HFFc6 (cell line): ENCODE results near the gene PRKCE. TPM values are rescaled to one million over a fixed set of nuclear protein-coding genes. Genes with fewer than 3 reads are reported as not detected.
A peak's percentile ranks its signal among the peaks of the same experiment; 100 is the strongest.

ENCODE experiments used
- DNase-seq: peaks from one replicate; pipeline ENCODE4 v3.0.0-alpha.2; 2018
- H3K27ac Mint-ChIP-seq: 2 replicates; pipeline ENCODE4 v1.8.0; 2020; ENCODE audit warnings: mild to moderate bottlenecking, mixed read lengths
- H3K27me3 Mint-ChIP-seq: 2 replicates; pipeline ENCODE4 v1.8.0; 2021; ENCODE audit warnings: mild to moderate bottlenecking, moderate library complexity, mixed read lengths; ENCODE audit not compliant: insufficient read depth
- H3K36me3 Mint-ChIP-seq: 2 replicates; pipeline ENCODE4 v1.8.0; 2021; ENCODE audit warnings: low read depth, mixed read lengths
- H3K4me1 Mint-ChIP-seq: 2 replicates; pipeline ENCODE4 v1.8.0; 2020; ENCODE audit warnings: low read depth, mixed read lengths
- H3K4me3 Mint-ChIP-seq: 2 replicates; pipeline ENCODE4 v1.8.0; 2020; ENCODE audit warnings: mild to moderate bottlenecking, moderate library complexity, mixed read lengths
- H3K9me3 Mint-ChIP-seq: 2 replicates; pipeline ENCODE4 v1.8.0; 2020; ENCODE audit warnings: mild to moderate bottlenecking, mixed read lengths
- total RNA-seq, 6 experiments: library from RNA; stranded (reverse); fragmentation: NEBNext Ultra II Directional; extraction: Animal tissue kit (Norgen Biotek cat#: 25700); gene quantifications; 2 replicates in 1 of 6; 3 replicates in 5 of 6; pipeline ENCODE4 v1.2.3, GENCODE V29; 2021
- TF ChIP-seq, protein P1 (sequence below): fragments of 200-600 bp; sonication (generic); IDR thresholded peaks from 2 replicates; pipeline ENCODE4 v1.5.0; 2021; ENCODE audit warnings: antibody characterized with exemption, mild to moderate bottlenecking

PRKCE gene
- total RNA-seq, 6 experiments from 2014 or later: 10.8 to 13.7 (median 12.0) TPM

DNA sequence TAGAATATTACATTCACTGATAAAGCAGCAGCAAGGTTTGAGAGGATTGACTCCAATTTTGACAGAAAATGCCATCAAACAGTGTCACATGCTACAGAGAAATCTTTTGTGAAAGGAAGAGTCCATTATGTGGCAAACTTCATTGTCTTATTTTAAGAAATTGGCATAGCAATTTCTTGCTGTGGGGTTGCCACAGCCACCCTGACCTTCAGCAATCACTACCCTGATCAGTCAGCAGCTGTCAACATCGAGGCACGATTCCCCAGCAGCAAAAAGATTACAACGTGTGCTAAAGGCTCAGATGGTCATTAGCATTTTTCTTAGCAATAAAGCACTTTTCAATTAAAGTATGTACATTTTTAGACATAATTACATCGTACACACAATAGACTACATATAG is 74.7 kb downstream of the PRKCE start:
- Mint-ChIP-seq H3K27ac (no peak overlapping the region), H3K4me1 (peaks cover 20% of the 10 kb centered on the region), H3K9me3 (no peaks in the 10 kb centered on the region), H3K27me3 (peaks cover 2% of the 10 kb centered on the region; the same call in 1 of the 2 replicates), H3K4me3 (no peak overlapping the region), H3K36me3 (0 out of 2 replicates have a peak, but pooled peaks cover 4% of the 10 kb centered on the region)
- TF ChIP-seq, protein P1, sequence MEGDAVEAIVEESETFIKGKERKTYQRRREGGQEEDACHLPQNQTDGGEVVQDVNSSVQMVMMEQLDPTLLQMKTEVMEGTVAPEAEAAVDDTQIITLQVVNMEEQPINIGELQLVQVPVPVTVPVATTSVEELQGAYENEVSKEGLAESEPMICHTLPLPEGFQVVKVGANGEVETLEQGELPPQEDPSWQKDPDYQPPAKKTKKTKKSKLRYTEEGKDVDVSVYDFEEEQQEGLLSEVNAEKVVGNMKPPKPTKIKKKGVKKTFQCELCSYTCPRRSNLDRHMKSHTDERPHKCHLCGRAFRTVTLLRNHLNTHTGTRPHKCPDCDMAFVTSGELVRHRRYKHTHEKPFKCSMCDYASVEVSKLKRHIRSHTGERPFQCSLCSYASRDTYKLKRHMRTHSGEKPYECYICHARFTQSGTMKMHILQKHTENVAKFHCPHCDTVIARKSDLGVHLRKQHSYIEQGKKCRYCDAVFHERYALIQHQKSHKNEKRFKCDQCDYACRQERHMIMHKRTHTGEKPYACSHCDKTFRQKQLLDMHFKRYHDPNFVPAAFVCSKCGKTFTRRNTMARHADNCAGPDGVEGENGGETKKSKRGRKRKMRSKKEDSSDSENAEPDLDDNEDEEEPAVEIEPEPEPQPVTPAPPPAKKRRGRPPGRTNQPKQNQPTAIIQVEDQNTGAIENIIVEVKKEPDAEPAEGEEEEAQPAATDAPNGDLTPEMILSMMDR: no peak
- DNase-seq: no peak

DNA sequence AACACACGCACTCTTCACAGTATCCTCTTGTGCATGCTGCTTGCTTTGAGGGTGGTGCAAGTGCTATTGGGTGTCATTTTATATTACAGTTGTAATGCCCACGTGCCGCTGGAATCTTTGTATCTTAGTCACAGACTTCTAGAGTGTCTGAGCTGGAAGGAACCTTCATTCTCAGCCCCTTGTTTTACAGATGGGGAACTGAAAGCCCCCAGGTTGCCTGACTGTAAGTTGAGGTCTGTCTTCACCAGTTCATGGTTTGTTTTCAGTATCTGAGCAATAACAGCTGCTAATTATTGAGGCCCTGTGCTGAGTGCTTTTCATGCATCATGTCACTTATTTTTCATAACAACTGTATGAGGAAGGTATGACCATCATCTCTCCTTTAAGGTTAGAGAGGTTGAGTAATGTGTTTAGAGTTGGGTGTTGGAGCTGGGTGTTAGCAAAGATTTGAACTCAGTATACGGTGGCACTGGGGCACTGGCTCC is 77.0 kb downstream of the PRKCE start:
- 0 out of 2 replicates have a peak, but pooled peaks cover 4% of the 10 kb centered on the region for H3K36me3 Mint-ChIP-seq
- DNase-seq: no peak
- TF ChIP-seq, protein P1: no peak
- H3K27me3 Mint-ChIP-seq: peaks cover 2% of the 10 kb centered on the region; the same call in 1 of the 2 replicates
- H3K9me3 Mint-ChIP-seq: no peaks in the 10 kb centered on the region
- no peak overlapping the region for H3K27ac Mint-ChIP-seq
- peaks cover 9% of the 10 kb centered on the region for H3K4me1 Mint-ChIP-seq
- H3K4me3 Mint-ChIP-seq: no peak overlapping the region

DNA sequence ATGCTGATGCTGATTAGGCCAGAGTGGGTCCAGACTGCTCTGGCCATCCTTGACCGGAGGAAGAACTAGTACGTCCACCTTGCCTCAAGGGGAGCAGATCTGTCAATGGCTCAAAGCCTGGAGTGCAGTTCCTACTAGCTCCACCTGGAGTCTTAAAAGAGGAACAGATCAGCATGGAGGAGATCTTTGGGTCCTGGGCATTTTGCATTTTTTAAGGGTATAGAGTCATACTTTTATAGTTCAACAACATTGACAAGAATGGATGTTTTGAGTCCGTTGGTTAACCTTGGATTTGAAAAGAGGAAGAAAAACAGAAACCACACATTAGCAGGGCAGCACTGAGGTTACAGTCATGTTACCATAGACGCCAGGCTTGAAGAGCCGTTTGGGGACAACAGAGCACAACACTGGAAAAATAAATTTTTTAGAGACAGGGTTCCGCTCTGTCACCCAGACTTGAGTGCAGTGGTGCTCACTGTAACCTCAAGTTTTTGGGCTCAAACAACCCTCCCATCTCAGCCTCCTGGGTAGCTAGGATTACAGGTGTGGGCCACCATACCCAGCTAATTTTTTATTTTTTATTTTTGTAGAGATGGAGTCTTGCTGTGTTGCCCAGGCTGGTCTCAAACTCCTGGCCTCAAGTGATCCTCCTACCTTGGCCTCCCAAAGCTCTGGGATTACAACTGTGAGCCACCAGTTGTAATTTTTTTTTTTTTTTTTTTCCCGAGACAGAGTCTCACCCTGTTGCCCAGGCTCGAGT is 78.5 kb downstream of the PRKCE start:
- H3K9me3 Mint-ChIP-seq: no peaks in the 10 kb centered on the region
- peaks cover 3% of the 10 kb centered on the region; the same call in 1 of the 2 replicates for H3K27me3 Mint-ChIP-seq
- H3K4me3 Mint-ChIP-seq: no peak overlapping the region
- peaks cover 9% of the 10 kb centered on the region for H3K4me1 Mint-ChIP-seq
- H3K36me3 Mint-ChIP-seq: 0 out of 2 replicates have a peak, but pooled peaks cover 4% of the 10 kb centered on the region
- no peak for DNase-seq
- TF ChIP-seq, protein P1: peak; percentile 45
- H3K27ac Mint-ChIP-seq: no peak overlapping the region

DNA sequence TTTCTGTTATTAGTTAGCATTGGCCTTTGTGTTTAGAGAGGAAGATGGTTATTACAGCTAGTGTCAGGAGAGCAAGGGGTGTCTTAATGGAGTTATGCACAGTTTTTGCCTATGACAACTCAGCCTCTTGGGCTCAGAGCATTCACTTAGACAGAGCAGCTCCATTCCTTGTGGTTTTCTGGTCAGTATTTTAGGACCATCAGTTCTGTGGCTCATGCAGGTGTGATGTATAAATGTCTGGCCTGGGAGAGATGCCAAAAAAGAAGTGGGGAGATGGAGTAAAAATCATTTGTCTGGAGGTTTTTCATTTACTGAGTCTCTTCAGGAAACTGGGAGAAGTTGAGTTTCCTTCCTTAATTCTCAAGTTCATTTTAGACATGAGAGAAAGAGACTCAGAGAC is 79.7 kb downstream of the PRKCE start:
- no peak overlapping the region for H3K4me3 Mint-ChIP-seq
- peaks cover 9% of the 10 kb centered on the region for H3K4me1 Mint-ChIP-seq
- TF ChIP-seq, protein P1: no peak
- no peaks in the 10 kb centered on the region for H3K9me3 Mint-ChIP-seq
- peaks cover 3% of the 10 kb centered on the region; the same call in 1 of the 2 replicates for H3K27me3 Mint-ChIP-seq
- no peaks in the 10 kb centered on the region for H3K36me3 Mint-ChIP-seq
- DNase-seq: no peak
- H3K27ac Mint-ChIP-seq: no peak overlapping the region; the same call in 1 of the 2 replicates

DNA sequence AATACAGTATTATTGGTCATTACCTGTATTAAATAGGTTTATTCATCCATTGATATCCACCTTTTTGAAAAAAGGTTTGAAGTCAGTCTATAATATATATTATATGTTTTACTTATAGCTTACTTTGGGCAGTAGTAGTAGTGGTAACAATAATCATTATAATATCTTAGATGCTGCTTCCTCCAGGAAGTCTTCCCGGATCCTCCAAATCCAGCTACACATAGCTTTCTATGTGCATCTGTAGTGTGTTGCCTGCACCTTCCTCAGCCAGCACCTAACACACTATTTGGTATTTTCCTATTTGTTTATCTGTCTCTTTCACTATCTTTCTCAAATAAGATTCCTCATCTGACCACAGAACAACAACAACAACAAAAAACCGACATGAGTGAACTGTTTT is 81.0 kb downstream of the PRKCE start:
- Mint-ChIP-seq H3K9me3 (no peaks in the 10 kb centered on the region), H3K27ac (no peak overlapping the region), H3K27me3 (peaks cover 3% of the 10 kb centered on the region; the same call in 1 of the 2 replicates), H3K4me1 (peaks cover 9% of the 10 kb centered on the region), H3K36me3 (no peaks in the 10 kb centered on the region), H3K4me3 (no peak overlapping the region)
- TF ChIP-seq, protein P1: no peak
- no peak for DNase-seq
